D721Med (cell line): ENCODE data around the gene SMARCA2.

Experiments used
- DNase-seq: peaks from one replicate; pipeline ENCODE4 v3.0.0; 2011; ENCODE audit warnings: low spot score; ENCODE audit not compliant: insufficient read length
- FAIRE-seq: peaks from 2 replicates; lab custom pipeline; 2011; peaks lifted over from hg19 to GRCh38; lab: Jason Lieb, UNC
- CTCF ChIP-seq: IDR thresholded peaks from 2 replicates; pipeline ENCODE4 v1.5.1; 2012; ENCODE audit warnings: mild to moderate bottlenecking, control low read depth; ENCODE audit not compliant: insufficient read depth; ENCODE audit errors: missing control alignments

SMARCA2 gene

DNA sequence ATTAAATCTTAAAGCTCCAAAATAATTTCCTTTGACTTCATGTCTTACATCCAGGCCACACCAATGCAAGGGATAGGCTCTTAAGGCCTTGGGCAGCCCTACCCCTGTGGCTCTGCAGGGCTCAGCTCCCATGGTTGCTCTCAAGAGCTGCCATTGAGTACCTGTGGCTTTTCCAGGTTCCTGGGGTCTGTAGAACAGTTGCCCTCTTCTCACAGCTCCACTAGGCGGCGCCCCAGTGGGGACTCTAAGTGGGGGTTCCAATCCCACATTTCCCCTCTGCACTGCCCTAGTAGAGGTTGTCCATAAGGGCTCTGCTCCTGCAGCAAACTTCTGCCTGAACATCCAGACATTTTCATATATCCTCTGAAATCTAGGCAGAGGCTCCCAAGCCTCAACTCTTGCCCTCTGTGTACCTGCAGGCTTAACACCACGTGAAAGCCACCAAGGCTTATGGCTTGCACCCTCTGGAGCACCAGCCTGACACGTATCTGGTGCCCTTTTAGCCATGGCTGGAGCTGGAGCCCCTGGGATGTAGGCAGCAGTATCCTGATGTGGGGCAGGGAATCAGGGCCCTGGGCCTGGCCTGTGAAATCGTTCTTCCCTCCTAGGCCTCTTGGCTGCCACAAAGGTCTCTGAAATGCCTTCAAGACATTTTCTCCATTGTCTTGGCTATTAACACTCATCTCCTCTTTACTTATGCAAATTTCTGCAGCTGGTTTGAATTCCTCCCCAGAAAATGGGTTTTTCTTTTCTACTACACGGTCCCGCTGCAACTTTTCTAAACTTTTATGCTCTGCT is 185.1 kb downstream of the SMARCA2 start:
- TF ChIP-seq CTCF: no peak
- DNase-seq (no peak), FAIRE-seq (no peak)

DNA sequence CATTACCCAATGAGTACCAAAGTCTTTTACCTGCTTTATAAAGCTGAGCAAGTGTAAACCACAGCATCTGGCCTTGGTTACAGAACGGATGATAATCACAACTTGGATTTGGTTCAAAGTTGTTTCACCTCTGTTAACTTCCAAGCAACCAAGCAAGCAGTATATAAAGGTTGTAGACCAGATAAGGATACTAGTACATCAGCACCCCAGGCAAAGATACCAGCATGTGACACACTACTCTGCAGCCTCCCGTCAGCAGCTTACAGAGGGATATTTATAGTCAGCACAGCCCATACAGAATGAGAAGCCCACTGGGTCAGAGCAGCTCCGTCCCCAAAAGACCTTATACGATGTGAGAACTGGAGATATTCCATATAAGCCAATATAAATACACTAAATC is 193.3 kb downstream of the SMARCA2 start:
- no peak for FAIRE-seq

DNA sequence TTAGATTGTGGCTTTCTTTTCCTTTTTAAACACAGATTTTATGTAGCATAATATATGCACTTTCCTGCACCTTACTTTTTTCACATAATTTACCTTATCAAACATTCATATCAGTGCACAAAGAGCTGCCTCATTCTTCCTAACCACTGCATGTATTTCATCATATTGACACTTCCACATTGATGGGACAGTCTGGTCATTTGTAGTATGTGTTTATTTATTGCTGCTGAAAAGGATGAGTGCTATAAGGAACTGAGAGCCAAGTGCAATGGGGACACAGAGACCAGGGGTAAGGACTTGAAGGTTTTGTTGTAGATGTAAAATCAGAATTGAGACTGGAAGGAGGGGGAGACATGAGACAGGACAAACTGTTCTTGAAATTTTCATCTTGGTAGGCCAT is 193.8 kb downstream of the SMARCA2 start:
- DNase-seq (no peak), FAIRE-seq (no peak)
- no peak for TF ChIP-seq CTCF

More for the DNA sequence above, 193.3 kb downstream of the SMARCA2 start:
- DNase-seq: no peak
- TF ChIP-seq CTCF: no peak

DNA sequence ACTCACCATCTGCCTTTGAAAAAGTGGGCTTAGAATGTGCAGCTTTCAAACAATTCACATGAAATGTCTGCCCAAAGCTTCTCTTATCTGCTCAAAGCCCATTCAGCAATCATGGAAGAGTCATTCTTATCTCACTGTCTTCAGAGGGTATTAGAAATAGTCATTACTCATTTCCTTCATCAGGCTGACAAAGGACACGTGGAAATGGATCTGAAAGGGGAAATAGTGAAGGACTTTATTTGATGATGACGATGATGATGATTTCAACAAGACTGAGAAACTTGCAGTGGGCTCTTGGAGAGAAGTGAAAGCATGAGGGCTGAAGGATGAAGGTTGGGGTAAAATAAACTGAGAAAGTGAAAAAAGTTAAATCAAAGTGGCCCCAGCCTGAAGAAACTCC is 194.3 kb downstream of the SMARCA2 start:
- no peak for TF ChIP-seq CTCF
- FAIRE-seq (no peak), DNase-seq (no peak)

- FAIRE-seq (no peak), DNase-seq (no peak)
- no peak for TF ChIP-seq CTCF
Observed at GRCh38 chr9:2210201-2210600, 195.1 kb downstream of the SMARCA2 start.

- no peak for DNase-seq
- no peak for TF ChIP-seq CTCF
- no peak for FAIRE-seq
Observed at GRCh38 chr9:2213830-2214468, 198.8 kb downstream of the SMARCA2 start.

DNA sequence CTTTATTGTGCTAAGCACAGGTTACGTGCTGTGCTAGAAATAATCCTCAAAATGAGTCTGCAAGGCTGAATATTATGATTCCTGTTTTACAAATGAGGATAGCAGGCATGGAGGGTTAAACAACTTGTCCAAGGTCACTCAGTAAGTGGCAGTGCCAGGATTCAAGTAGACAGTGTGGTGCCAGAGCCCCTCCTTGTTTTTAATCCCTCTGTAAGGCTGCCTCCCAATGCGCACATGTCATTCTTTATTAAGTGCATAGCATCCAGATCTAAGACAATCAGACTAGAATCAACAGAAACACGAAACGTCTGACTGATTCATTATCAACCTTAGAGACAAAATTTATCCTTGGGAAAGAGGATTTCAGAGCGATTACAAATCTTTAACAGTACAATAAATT is 199.6 kb downstream of the SMARCA2 start:
- TF ChIP-seq CTCF: no peak
- DNase-seq: no peak

More for the DNA sequence above, 199.6 kb downstream of the SMARCA2 start:
- FAIRE-seq: peak; percentile 81
